ENCODE measurements around the gene CCDC81. TPM values are rescaled to one million over a fixed set of nuclear protein-coding genes. Genes with fewer than 3 reads are reported as not detected.

The CCDC81 gene
- total RNA-seq, 1 donor from 2014 or later: 0.22 TPM

GRCh38 chr11:86458294-86459001, 83.8 kb downstream of the CCDC81 start:
- ATAC-seq (peak; percentile 64), DNase-seq (ENCODE audit: missing footprints) (no peak)
- intact Hi-C loops (cut with DNase I): loop anchor here (5.0 kb wide), 1 partner anchor 344 kb away; the partner anchor contains the start of gene PRSS23

GRCh38 chr11:86459002-86459385, 84.3 kb downstream of the CCDC81 start:
- ATAC-seq (no peak), DNase-seq (ENCODE audit: missing footprints) (no peak)
- intact Hi-C loops (cut with DNase I): loop anchor here (5.0 kb wide), 1 partner anchor 343 kb away; the partner anchor contains the start of gene PRSS23

GRCh38 chr11:86459682-86460460, 85.2 kb downstream of the CCDC81 start:
- ATAC-seq (peak; percentile 30), DNase-seq (ENCODE audit: missing footprints) (peak; percentile 77)
- intact Hi-C loops (cut with DNase I): loop anchor here (5.0 kb wide), 1 partner anchor 342 kb away; the partner anchor contains the start of gene PRSS23

- DNase-seq (ENCODE audit: missing footprints) (no peak), ATAC-seq (no peak)
- intact Hi-C loops (cut with DNase I): no loop called here
These were observed 86.0 kb downstream of the CCDC81 start for GRCh38 chr11:86460461-86461385.

GRCh38 chr11:86461892-86462291, 87.2 kb downstream of the CCDC81 start:
- DNase-seq (ENCODE audit: missing footprints) (no peak), ATAC-seq (no peak)
- intact Hi-C loops (cut with DNase I): no loop called here

GRCh38 chr11:86463120-86463519, 88.4 kb downstream of the CCDC81 start:
- intact Hi-C loops (cut with DNase I): no loop called here
- no peak for ATAC-seq
- no peak for DNase-seq (ENCODE audit: missing footprints)

- DNase-seq (ENCODE audit: missing footprints) (no peak), ATAC-seq (no peak)
- intact Hi-C loops (cut with DNase I): no loop called here
These were observed 89.3 kb downstream of the CCDC81 start for GRCh38 chr11:86463955-86464354.

- intact Hi-C loops (cut with DNase I): no loop called here
- DNase-seq (ENCODE audit: missing footprints) (no peak), ATAC-seq (no peak)
These were observed 90.0 kb downstream of the CCDC81 start for GRCh38 chr11:86464509-86465221.

- intact Hi-C loops (cut with DNase I): no loop called here
- no peak for ATAC-seq
These were observed 93.5 kb downstream of the CCDC81 start for GRCh38 chr11:86468169-86468568.

GRCh38 chr11:86469491-86470388, 95.1 kb downstream of the CCDC81 start:
- ATAC-seq (peak; percentile 63), DNase-seq (ENCODE audit: missing footprints) (no peak)
- intact Hi-C loops (cut with DNase I): loop anchor here (5.0 kb wide), 1 partner anchor 88 kb away; no protein-coding TSS in a partner anchor

More at GRCh38 chr11:86468169-86468568, 93.5 kb downstream of the CCDC81 start:
- no peak for DNase-seq (ENCODE audit: missing footprints)

Other genes with a start within 250 kb of the CCDC81 start
- gene EED, start 130.1 kb upstream of the CCDC81 start, total RNA-seq: 12.7 TPM
- gene HIKESHI, start 72.6 kb upstream of the CCDC81 start, total RNA-seq: 51.5 TPM

All from Right ventricle myocardium inferior (tissue), 1 donor.